22Rv1 (cell line): Measurements from ENCODE around the gene TSEN34.

Experiments
- ZFX ChIP-seq: fragments of 450-650 bp; IDR thresholded peaks from 2 replicates; pipeline ENCODE4 v1.6.1; 2017; ENCODE audit warnings: antibody characterized with exemption, borderline replicate concordance
- TF ChIP-seq, protein P1 (sequence below): fragments of 450-650 bp; IDR thresholded peaks from 2 replicates; pipeline ENCODE4 v1.5.1; 2017; ENCODE audit warnings: mild to moderate bottlenecking

DNA sequence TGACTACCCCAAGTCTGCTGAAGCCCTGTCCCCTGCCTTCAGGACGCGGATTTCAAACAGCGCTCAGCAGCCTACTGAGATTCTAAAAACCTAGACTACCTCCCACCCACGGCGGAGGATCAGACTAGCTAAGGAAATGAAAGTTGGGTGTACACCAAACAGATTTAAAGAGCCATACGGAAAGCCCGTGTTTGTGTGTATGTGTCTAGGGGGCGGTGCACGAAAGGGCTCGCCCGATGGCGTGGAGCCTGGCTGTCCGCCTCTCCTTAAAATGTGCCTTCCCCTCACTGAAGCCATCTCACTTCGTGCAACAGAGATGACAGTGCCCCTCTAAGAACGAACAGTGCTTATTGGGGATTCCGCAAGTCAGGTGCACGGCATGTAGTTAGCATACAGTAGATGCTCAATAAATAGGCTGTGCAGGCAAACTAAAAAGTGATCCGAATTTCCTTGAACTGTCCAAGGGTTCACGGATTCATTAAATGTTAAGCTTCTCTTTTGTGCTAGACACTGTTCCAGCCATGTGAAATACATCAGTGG lies 32.2 kb upstream of the TSEN34 start:
- TF ChIP-seq, protein P1, sequence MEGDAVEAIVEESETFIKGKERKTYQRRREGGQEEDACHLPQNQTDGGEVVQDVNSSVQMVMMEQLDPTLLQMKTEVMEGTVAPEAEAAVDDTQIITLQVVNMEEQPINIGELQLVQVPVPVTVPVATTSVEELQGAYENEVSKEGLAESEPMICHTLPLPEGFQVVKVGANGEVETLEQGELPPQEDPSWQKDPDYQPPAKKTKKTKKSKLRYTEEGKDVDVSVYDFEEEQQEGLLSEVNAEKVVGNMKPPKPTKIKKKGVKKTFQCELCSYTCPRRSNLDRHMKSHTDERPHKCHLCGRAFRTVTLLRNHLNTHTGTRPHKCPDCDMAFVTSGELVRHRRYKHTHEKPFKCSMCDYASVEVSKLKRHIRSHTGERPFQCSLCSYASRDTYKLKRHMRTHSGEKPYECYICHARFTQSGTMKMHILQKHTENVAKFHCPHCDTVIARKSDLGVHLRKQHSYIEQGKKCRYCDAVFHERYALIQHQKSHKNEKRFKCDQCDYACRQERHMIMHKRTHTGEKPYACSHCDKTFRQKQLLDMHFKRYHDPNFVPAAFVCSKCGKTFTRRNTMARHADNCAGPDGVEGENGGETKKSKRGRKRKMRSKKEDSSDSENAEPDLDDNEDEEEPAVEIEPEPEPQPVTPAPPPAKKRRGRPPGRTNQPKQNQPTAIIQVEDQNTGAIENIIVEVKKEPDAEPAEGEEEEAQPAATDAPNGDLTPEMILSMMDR = no peak
- TF ChIP-seq ZFX = no peak
